Endothelial cell of umbilical vein (primary cell): Measurements from ENCODE around the gene KDM7A. TPM values are rescaled to one million over a fixed set of nuclear protein-coding genes. Genes with fewer than 3 reads are reported as not detected.

ENCODE experiments used
- BruUV-seq: library from RNA; stranded (reverse); fragments of 400-500 nt; replicated peaks from 2 replicates; lab custom pipeline; 2021; lab: Mats Ljungman, UMichigan
- CTCF ChIA-PET: fragments of 300-600, 350-600 bp; sonication (Branson Sonifier 250); formaldehyde crosslinking; loops from one replicate; lab custom pipeline; 2021; ENCODE audit warnings: antibody characterized with exemption, inconsistent platforms; lab: Charles Lee
- POLR2A ChIA-PET: fragments of 300-600, 350-600 bp; sonication (Branson Sonifier 250); formaldehyde crosslinking; loops from one replicate; lab custom pipeline; 2021; ENCODE audit warnings: antibody characterized with exemption, inconsistent platforms; lab: Charles Lee
- DNase-seq: peaks from one replicate; pipeline ENCODE4 v3.0.0-alpha.2; 2011; ENCODE audit warnings: low read depth, low spot score
- FAIRE-seq: peaks from 2 replicates; lab custom pipeline; 2011; peaks lifted over from hg19 to GRCh38; lab: Jason Lieb, UNC
- H2AFZ ChIP-seq: 2 replicates; pipeline ENCODE4 v1.6.0; 2012; ENCODE audit warnings: low read depth, low read length, control low read depth, inconsistent platforms
- H3K27ac ChIP-seq: 2 replicates; pipeline ENCODE4 v1.5.1; 2011; ENCODE audit warnings: low read depth, mild to moderate bottlenecking, control low read depth, low read length, moderate library complexity; ENCODE audit not compliant: insufficient read depth
- H3K27me3 ChIP-seq, 2 experiments: 2 replicates each; pipeline versions ENCODE4 v1.6.0 to v1.6.1; 2011; ENCODE audit warnings: low read length in 2 of 2, mixed read lengths in 1 of 2; ENCODE audit not compliant: control insufficient read depth in 2 of 2, insufficient read depth in 2 of 2
- H3K36me3 ChIP-seq, 2 experiments: 2 replicates in 1 of 2; 3 replicates in 1 of 2; pipeline ENCODE4 v1.5.1; 2011; ENCODE audit warnings: low read length in 2 of 2, mild to moderate bottlenecking in 1 of 2, moderate library complexity in 1 of 2; ENCODE audit not compliant: control insufficient read depth in 2 of 2, insufficient read depth in 2 of 2; ENCODE audit errors: extremely low read depth in 1 of 2
- H3K4me1 ChIP-seq: 3 replicates; pipeline ENCODE4 v1.5.1; 2011; ENCODE audit warnings: mild to moderate bottlenecking, low read length; ENCODE audit not compliant: control insufficient read depth, insufficient read depth; ENCODE audit errors: extremely low read depth
- H3K4me2 ChIP-seq: 2 replicates; pipeline ENCODE4 v1.6.1; 2011; ENCODE audit warnings: low read length, control low read depth, mixed read lengths; ENCODE audit not compliant: insufficient read depth
- H3K4me3 ChIP-seq, 3 experiments: fragments of 200-600 bp in 1 of 3; sonication (generic), shearing (Covaris generic) in 1 of 3; replicated peaks in 1 of 3; 2 replicates each; pipeline ENCODE4 v1.5.1; 2011 to 2016; ENCODE audit warnings: control low read depth in 3 of 3, low read length in 3 of 3, mild to moderate bottlenecking in 2 of 3, inconsistent platforms in 1 of 3, low read depth in 1 of 3, moderate library complexity in 1 of 3; ENCODE audit not compliant: insufficient read depth in 1 of 3
- H3K79me2 ChIP-seq: 2 replicates; pipeline ENCODE4 v1.6.0; 2012; ENCODE audit warnings: low read length, inconsistent platforms; ENCODE audit not compliant: control insufficient read depth, insufficient read depth
- H3K9ac ChIP-seq: replicated peaks from 2 replicates; pipeline ENCODE3; 2011; ENCODE audit warnings: low read length, control low read depth; ENCODE audit not compliant: insufficient read depth; ENCODE audit errors: extremely low read depth
- H3K9me1 ChIP-seq: replicated peaks from 3 replicates; pipeline ENCODE4 v1.6.0; 2011; ENCODE audit warnings: mild to moderate bottlenecking, low read length; ENCODE audit not compliant: control insufficient read depth, insufficient read depth; ENCODE audit errors: extremely low read depth
- H3K9me3 ChIP-seq: replicated peaks from 2 replicates; pipeline ENCODE4 v1.5.1; 2012; ENCODE audit warnings: low read length, inconsistent platforms; ENCODE audit not compliant: control insufficient read depth, insufficient read depth
- H4K20me1 ChIP-seq: replicated peaks from 2 replicates; pipeline ENCODE3; 2011; ENCODE audit warnings: mild to moderate bottlenecking, low read length; ENCODE audit not compliant: control insufficient read depth, insufficient read depth; ENCODE audit errors: extremely low read depth
- EZH2 ChIP-seq: IDR thresholded peaks from 2 replicates; pipeline ENCODE4 v1.6.1; 2012; ENCODE audit warnings: borderline replicate concordance, low read depth, mild to moderate bottlenecking, moderate library complexity, low read length, inconsistent platforms; ENCODE audit not compliant: severe bottlenecking
- FOS ChIP-seq: IDR thresholded peaks from 2 replicates; pipeline ENCODE4 v1.6.1; 2011; ENCODE audit warnings: mild to moderate bottlenecking, low read length, moderate library complexity, borderline replicate concordance; ENCODE audit not compliant: insufficient read depth
- GATA2 ChIP-seq: IDR thresholded peaks from 2 replicates; pipeline ENCODE4 v1.7.0; 2011; ENCODE audit warnings: low read depth, mild to moderate bottlenecking, moderate library complexity, mixed read lengths, low read length; ENCODE audit not compliant: insufficient read length, insufficient read depth
- JUN ChIP-seq: IDR thresholded peaks from 2 replicates; pipeline ENCODE4 v1.6.1; 2011; ENCODE audit warnings: borderline replicate concordance, low read depth; ENCODE audit not compliant: insufficient read length, insufficient read depth
- MYC ChIP-seq: IDR thresholded peaks from one replicate; pipeline ENCODE4 v1.6.1; 2011; ENCODE audit warnings: mild to moderate bottlenecking, low read depth, low read length
- POLR2A ChIP-seq: IDR thresholded peaks from 2 replicates; pipeline ENCODE4 v1.6.1; 2012; ENCODE audit warnings: low read depth, mild to moderate bottlenecking, control low read depth, low read length
- POLR2AphosphoS5 ChIP-seq: IDR thresholded peaks from 2 replicates; pipeline ENCODE4 v1.6.1; 2012; ENCODE audit warnings: low read depth, mild to moderate bottlenecking, control low read depth, low read length, moderate library complexity; ENCODE audit not compliant: insufficient read depth
- dilution Hi-C: fragments of 300-500 bp; cut with MboI; formaldehyde crosslinking; loops from one replicate; pipeline ENCODE4 v1.15.0; 2019; ENCODE audit warnings: low sequenced_read_pairs; ENCODE audit not compliant: extremely low pct_ligation_motif_present
- intact Hi-C: fragments of 100-400 bp; cut with micrococcal nuclease; formaldehyde crosslinking; loops from one replicate; pipeline ENCODE4 v1.10.0; 2022
- polyA plus RNA-seq, 4 experiments: library from polyadenylated mRNA; depleted of rRNA in 3 of 4; stranded (reverse) in 3 of 4; unstranded in 1 of 4; fragments of >200 nt; gene quantifications; 2 replicates each; pipeline versions ENCODE4 v1.2.1 to v1.2.3, GENCODE V29; 2011 to 2012; ENCODE audit warnings: missing spikeins in 1 of 4
- total RNA-seq: library from RNA; stranded (reverse); gene quantifications from 2 replicates; pipeline ENCODE4 v1.2.3, GENCODE V29; 2021
- TF ChIP-seq, protein P1 (sequence below), 2 donors: IDR thresholded peaks; 1 replicate in 1 of 2; 2 replicates in 1 of 2; pipeline ENCODE4 v1.5.1; 2011; ENCODE audit warnings: low read length in 2 of 2, mild to moderate bottlenecking in 2 of 2, moderate library complexity in 2 of 2, control low read depth in 1 of 2, inconsistent platforms in 1 of 2, low read depth in 1 of 2; ENCODE audit not compliant: insufficient read depth in 1 of 2; ENCODE audit errors: extremely low read depth in 1 of 2
- TF ChIP-seq, protein P2 (sequence below): IDR thresholded peaks from 2 replicates; pipeline ENCODE4 v1.6.1; 2011; ENCODE audit not compliant: insufficient read depth, insufficient read length

Gene KDM7A
- total and polyA plus RNA-seq, 2 donors (not counting 3 experiments of a cell fraction or from before 2014, with no cell fraction given), result 2.4 to 7.3 TPM

DNA sequence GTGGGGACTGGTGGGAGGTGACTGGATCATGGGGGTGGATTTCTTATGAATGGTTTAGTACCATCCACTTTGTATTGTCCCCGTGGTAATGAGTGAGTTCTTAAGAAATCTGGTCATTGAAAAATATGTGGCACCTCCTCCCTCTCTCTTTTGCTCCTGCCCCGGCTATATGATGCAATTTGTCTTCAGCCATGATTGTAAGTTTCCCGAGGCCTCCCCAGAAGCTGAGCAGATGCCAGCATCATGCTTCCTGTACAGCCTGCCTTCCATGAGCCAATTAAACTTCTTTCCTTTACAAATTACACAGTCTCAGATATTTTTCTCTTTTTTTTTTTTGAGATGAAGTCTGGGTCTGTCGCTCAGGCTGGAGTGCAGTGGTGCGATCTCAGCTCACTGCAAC lies 2.6 kb upstream of the KDM7A start:
- Histone ChIP-seq H2AFZ (no peak overlapping the region), H3K9ac (no peak overlapping the region), H4K20me1 (no peaks in the 10 kb centered on the region), H3K79me2 (peaks cover 2% of the 10 kb centered on the region), H3K27me3 (peaks cover 10 to 20% of the 10 kb centered on the region in 2 experiments), H3K9me1 (no peaks in the 10 kb centered on the region), H3K4me1 (peaks cover 8% of the 10 kb centered on the region), H3K4me3 (no peak overlapping the region), H3K27ac (no peak overlapping the region), H3K36me3 (no peaks in the 10 kb centered on the region), H3K4me2 (no peak overlapping the region), H3K9me3 (no peaks in the 10 kb centered on the region)
- ChIA-PET POLR2A (no interaction called here), CTCF (no interaction called here)
- no peak for TF ChIP-seq POLR2AphosphoS5
- TF ChIP-seq POLR2A, result no peak
- TF ChIP-seq MYC, result no peak
- TF ChIP-seq, protein P1, sequence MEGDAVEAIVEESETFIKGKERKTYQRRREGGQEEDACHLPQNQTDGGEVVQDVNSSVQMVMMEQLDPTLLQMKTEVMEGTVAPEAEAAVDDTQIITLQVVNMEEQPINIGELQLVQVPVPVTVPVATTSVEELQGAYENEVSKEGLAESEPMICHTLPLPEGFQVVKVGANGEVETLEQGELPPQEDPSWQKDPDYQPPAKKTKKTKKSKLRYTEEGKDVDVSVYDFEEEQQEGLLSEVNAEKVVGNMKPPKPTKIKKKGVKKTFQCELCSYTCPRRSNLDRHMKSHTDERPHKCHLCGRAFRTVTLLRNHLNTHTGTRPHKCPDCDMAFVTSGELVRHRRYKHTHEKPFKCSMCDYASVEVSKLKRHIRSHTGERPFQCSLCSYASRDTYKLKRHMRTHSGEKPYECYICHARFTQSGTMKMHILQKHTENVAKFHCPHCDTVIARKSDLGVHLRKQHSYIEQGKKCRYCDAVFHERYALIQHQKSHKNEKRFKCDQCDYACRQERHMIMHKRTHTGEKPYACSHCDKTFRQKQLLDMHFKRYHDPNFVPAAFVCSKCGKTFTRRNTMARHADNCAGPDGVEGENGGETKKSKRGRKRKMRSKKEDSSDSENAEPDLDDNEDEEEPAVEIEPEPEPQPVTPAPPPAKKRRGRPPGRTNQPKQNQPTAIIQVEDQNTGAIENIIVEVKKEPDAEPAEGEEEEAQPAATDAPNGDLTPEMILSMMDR (IDR thresholded peaks at IDR 0.05; ENCODE audit: extremely low read depth in 1 of 2, insufficient read depth in 1 of 2, low read depth in 1 of 2, low read length in 2 of 2), result no peak
- TF ChIP-seq, protein P2, sequence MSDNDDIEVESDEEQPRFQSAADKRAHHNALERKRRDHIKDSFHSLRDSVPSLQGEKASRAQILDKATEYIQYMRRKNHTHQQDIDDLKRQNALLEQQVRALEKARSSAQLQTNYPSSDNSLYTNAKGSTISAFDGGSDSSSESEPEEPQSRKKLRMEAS, result no peak
- TF ChIP-seq GATA2, result no peak
- TF ChIP-seq FOS, result no peak
- no peak for TF ChIP-seq EZH2
- TF ChIP-seq JUN, result no peak
- intact Hi-C loops, result loop anchor here (5.0 kb wide), 1 partner anchor 532 kb away; no protein-coding TSS in a partner anchor
- no TSS peak for BruUV-seq
- DNase-seq (no peak), FAIRE-seq (no peak)
- dilution Hi-C loops, result no loop called here
